Stimulated activated CD4-positive, alpha-beta T cell treated with anti-CD3 and anti-CD28 coated beads, Interleukin-1b, Interleukin-23, amount 100 ng/mL, for 48 hours (primary cell): ENCODE data around the gene EDDM13.
"Not testable (repeated sequence)": the region's sequence is repeated elsewhere in the genome, so short reads cannot be mapped to it uniquely, and the experiment has no call there.

Experiments used
- DNase-seq: peaks from one replicate; pipeline ENCODE4 v3.0.0-alpha.2; 2020

The EDDM13 gene

GRCh38 chr19:56321989-56322440 is 49.5 kb downstream of the EDDM13 start:
- no peak for DNase-seq

- no peak for DNase-seq
Observed at GRCh38 chr19:56324436-56324835, 51.9 kb downstream of the EDDM13 start.

- DNase-seq = no peak
Observed at GRCh38 chr19:56332695-56333094, 60.1 kb downstream of the EDDM13 start.

GRCh38 chr19:56333506-56333905 is 61.0 kb downstream of the EDDM13 start:
- peak; percentile 5 for DNase-seq

GRCh38 chr19:56335371-56335770 is 62.8 kb downstream of the EDDM13 start:
- not testable (repeated sequence) for DNase-seq

- not testable (repeated sequence) for DNase-seq
Observed at GRCh38 chr19:56337077-56337476, 64.5 kb downstream of the EDDM13 start.

- DNase-seq = not testable (repeated sequence)
Observed at GRCh38 chr19:56339031-56339430, 66.5 kb downstream of the EDDM13 start.

- DNase-seq = no peak
Observed at GRCh38 chr19:56341948-56342347, 69.4 kb downstream of the EDDM13 start.

- DNase-seq = no peak
Observed at GRCh38 chr19:56347163-56347778, 74.7 kb downstream of the EDDM13 start.

GRCh38 chr19:56348289-56348877 is 75.8 kb downstream of the EDDM13 start:
- DNase-seq = peak; percentile 15

- peak; percentile 33 for DNase-seq
Observed at GRCh38 chr19:56350416-56351045, 78.0 kb downstream of the EDDM13 start.

GRCh38 chr19:56351208-56351607 is 78.7 kb downstream of the EDDM13 start:
- DNase-seq = no peak

GRCh38 chr19:56355517-56355916 is 83.0 kb downstream of the EDDM13 start:
- no peak for DNase-seq

GRCh38 chr19:56356944-56357343 is 84.4 kb downstream of the EDDM13 start:
- DNase-seq = no peak
